Activated CD8-positive, alpha-beta T cell treated with anti-CD3 and anti-CD28 coated beads for 36 hours (primary cell): ENCODE measurements around the gene TAGAP. TPM values are rescaled to one million over a fixed set of nuclear protein-coding genes. Genes with fewer than 3 reads are reported as not detected.
A peak's percentile ranks its signal among the peaks of the same experiment; 100 is the strongest.
"Not testable (repeated sequence)": the region's sequence is repeated elsewhere in the genome, so short reads cannot be mapped to it uniquely, and the experiment has no call there.

Experiments used
- ATAC-seq: fragments of 200-7000 bp; cut with Tn5 transposase; one replicate; pipeline ENCODE4 v1.10.0; 2021; ENCODE audit warnings: mild to moderate bottlenecking, moderate library complexity
- CTCF ChIA-PET: fragments of 350-600 bp; sonication (Branson Sonifier 250); formaldehyde crosslinking; loops from one replicate; lab custom pipeline; 2021; ENCODE audit warnings: antibody characterized with exemption; lab: Charles Lee
- POLR2A ChIA-PET: fragments of 350-600 bp; sonication (Branson Sonifier 250); formaldehyde crosslinking; loops from one replicate; lab custom pipeline; 2021; ENCODE audit warnings: antibody characterized with exemption; lab: Charles Lee
- DNase-seq: peaks from one replicate; pipeline ENCODE4 v3.0.0-alpha.2; 2020
- H3K27ac Mint-ChIP-seq: one replicate; pipeline ENCODE4 v1.8.0; 2021; ENCODE audit warnings: mild to moderate bottlenecking, mixed read lengths
- H3K27me3 Mint-ChIP-seq: one replicate; pipeline ENCODE4 v1.8.0; 2021; ENCODE audit warnings: mixed read lengths
- H3K36me3 Mint-ChIP-seq: one replicate; pipeline ENCODE4 v1.8.0; 2021; ENCODE audit warnings: low read depth, mixed read lengths
- H3K4me1 Mint-ChIP-seq: one replicate; pipeline ENCODE4 v1.8.0; 2021; ENCODE audit warnings: low read depth, mixed read lengths
- H3K4me3 Mint-ChIP-seq: one replicate; pipeline ENCODE4 v1.8.0; 2021; ENCODE audit warnings: mild to moderate bottlenecking, moderate library complexity, mixed read lengths
- H3K9me3 Mint-ChIP-seq: one replicate; pipeline ENCODE4 v1.8.0; 2021; ENCODE audit warnings: mixed read lengths
- CTCF ChIP-seq: fragments of 200-600 bp; IDR thresholded peaks from one replicate; pipeline ENCODE4 v1.8.0; 2022; ENCODE audit warnings: antibody characterized with exemption, mild to moderate bottlenecking
- intact Hi-C: fragments of 100-400 bp; cut with micrococcal nuclease; formaldehyde crosslinking; loops from one replicate; pipeline ENCODE4 v1.10.0; 2022
- total RNA-seq, 2 experiments: library from RNA; stranded (reverse); gene quantifications; one replicate each; pipeline ENCODE4 v1.2.3, GENCODE V29; 2021

TAGAP gene
- total RNA-seq, 2 experiments from 2014 or later: 112 to 113 TPM

GRCh38 chr6:159039885-159040258, 4.9 kb downstream of the TAGAP start:
- Mint-ChIP-seq H3K4me3 (peak overlapping the region; percentile 100), H3K4me1 (peaks cover 54% of the 10 kb centered on the region), H3K27me3 (no peaks in the 10 kb centered on the region), H3K27ac (peak overlapping the region; percentile 100), H3K36me3 (peaks cover 99% of the 10 kb centered on the region), H3K9me3 (no peaks in the 10 kb centered on the region)
- no peak for DNase-seq
- POLR2A ChIA-PET: interaction anchor here (1.0 to 15.6 kb wide), 10 partner anchors 10 to 390 kb away, joined by 6 to 766 read pairs (median 8); partner anchors contain the start of gene SYTL3
- intact Hi-C loops: loop anchor here (2.0 kb wide), 1 partner anchor 21 kb away; no protein-coding TSS in a partner anchor
- ATAC-seq: no peak
- TF ChIP-seq CTCF: no peak
- CTCF ChIA-PET: interaction anchor here (0.8 to 15.5 kb wide), 15 partner anchors 10 to 95 kb away, joined by 3 to 289 read pairs (median 6); partner anchors contain the start of gene RSPH3

GRCh38 chr6:159038914-159039884, 5.6 kb downstream of the TAGAP start:
- Mint-ChIP-seq H3K27ac (peak overlapping the region; percentile 100), H3K27me3 (no peaks in the 10 kb centered on the region), H3K4me1 (peaks cover 54% of the 10 kb centered on the region), H3K9me3 (no peaks in the 10 kb centered on the region), H3K4me3 (peak overlapping the region; percentile 100), H3K36me3 (peaks cover 94% of the 10 kb centered on the region)
- peak; percentile 37 for ATAC-seq
- DNase-seq: peak; percentile 60
- intact Hi-C loops: loop anchor here (2.0 kb wide), 1 partner anchor 20 kb away; no protein-coding TSS in a partner anchor
- CTCF ChIA-PET: interaction anchor here (0.9 to 15.5 kb wide), 15 partner anchors 10 to 95 kb away, joined by 3 to 289 read pairs (median 6); partner anchors contain the start of gene RSPH3
- TF ChIP-seq CTCF: no peak
- POLR2A ChIA-PET: interaction anchor here (0.5 to 15.6 kb wide), 13 partner anchors 9 to 389 kb away, joined by 3 to 766 read pairs (median 8); partner anchors contain the start of genes RSPH3 and SYTL3

DNA sequence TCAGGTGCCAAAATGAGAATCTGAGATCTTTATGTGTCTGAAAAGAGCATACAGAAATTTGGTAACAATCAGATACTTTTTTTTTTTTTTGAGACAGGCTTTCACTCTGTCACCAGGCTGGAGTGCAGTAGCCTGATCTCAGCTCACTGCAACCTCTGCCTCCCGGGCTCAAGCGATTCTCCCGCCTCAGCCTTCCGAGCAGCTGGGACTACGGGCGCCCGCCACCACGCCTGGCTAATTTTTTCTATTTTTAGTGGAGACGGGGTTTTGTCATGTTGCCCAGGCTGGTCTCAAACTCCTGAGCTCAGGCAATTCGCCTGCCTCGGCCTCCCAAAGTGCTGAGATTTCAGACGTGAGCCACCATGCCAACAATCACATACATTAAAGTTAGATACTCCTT, 6.5 kb downstream of the TAGAP start:
- POLR2A ChIA-PET: interaction anchor here (2.0 to 15.6 kb wide), 5 partner anchors 16 to 60 kb away, joined by 12 to 766 read pairs (median 207); partner anchors contain the start of gene RSPH3
- Mint-ChIP-seq H3K36me3 (peaks cover 85% of the 10 kb centered on the region), H3K4me3 (peak overlapping the region; percentile 100), H3K4me1 (peaks cover 58% of the 10 kb centered on the region), H3K27ac (peak overlapping the region; percentile 100)
- intact Hi-C loops: loop anchor here (2.0 kb wide), 1 partner anchor 20 kb away; no protein-coding TSS in a partner anchor
- H3K27me3 Mint-ChIP-seq, H3K9me3 Mint-ChIP-seq, ATAC-seq, DNase-seq: not testable (repeated sequence)
- CTCF ChIA-PET: interaction anchor here (1.3 to 15.5 kb wide), 6 partner anchors 20 to 72 kb away, joined by 3 to 289 read pairs (median 23); no protein-coding TSS in a partner anchor

GRCh38 chr6:159037756-159038290, 7.0 kb downstream of the TAGAP start:
- POLR2A ChIA-PET: interaction anchor here (1.4 to 15.6 kb wide), 6 partner anchors 15 to 61 kb away, joined by 7 to 766 read pairs (median 202); partner anchors contain the start of gene RSPH3
- intact Hi-C loops: loop anchor here (2.0 kb wide), 1 partner anchor 19 kb away; no protein-coding TSS in a partner anchor
- TF ChIP-seq CTCF: no peak
- Mint-ChIP-seq H3K27me3 (no peaks in the 10 kb centered on the region), H3K27ac (peak overlapping the region; percentile 100), H3K4me1 (peaks cover 61% of the 10 kb centered on the region), H3K4me3 (peak overlapping the region; percentile 100), H3K36me3 (peaks cover 80% of the 10 kb centered on the region), H3K9me3 (no peaks in the 10 kb centered on the region)
- no peak for ATAC-seq
- no peak for DNase-seq
- CTCF ChIA-PET: interaction anchor here (1.3 to 15.5 kb wide), 3 partner anchors 27 to 67 kb away, joined by 3 to 289 read pairs (median 113); no protein-coding TSS in a partner anchor

GRCh38 chr6:159036673-159037072, 8.1 kb downstream of the TAGAP start:
- Mint-ChIP-seq H3K27ac (peak overlapping the region; percentile 83), H3K9me3 (no peaks in the 10 kb centered on the region), H3K4me3 (peak overlapping the region; percentile 59), H3K27me3 (no peaks in the 10 kb centered on the region), H3K4me1 (peaks cover 61% of the 10 kb centered on the region), H3K36me3 (peaks cover 69% of the 10 kb centered on the region)
- peak; percentile 32 for DNase-seq
- ChIA-PET CTCF (interaction anchor here (1.1 to 15.5 kb wide), 4 partner anchors 26 to 98 kb away, joined by 4 to 289 read pairs (median 65); no protein-coding TSS in a partner anchor), POLR2A (interaction anchor here (0.7 to 15.6 kb wide), 11 partner anchors 7 to 626 kb away, joined by 3 to 766 read pairs (median 7); partner anchors contain the start of gene TAGAP)
- TF ChIP-seq CTCF: no peak
- intact Hi-C loops: no loop called here
- ATAC-seq: no peak
